ENCODE measurements around the gene SNAP47.

The SNAP47 gene

DNA sequence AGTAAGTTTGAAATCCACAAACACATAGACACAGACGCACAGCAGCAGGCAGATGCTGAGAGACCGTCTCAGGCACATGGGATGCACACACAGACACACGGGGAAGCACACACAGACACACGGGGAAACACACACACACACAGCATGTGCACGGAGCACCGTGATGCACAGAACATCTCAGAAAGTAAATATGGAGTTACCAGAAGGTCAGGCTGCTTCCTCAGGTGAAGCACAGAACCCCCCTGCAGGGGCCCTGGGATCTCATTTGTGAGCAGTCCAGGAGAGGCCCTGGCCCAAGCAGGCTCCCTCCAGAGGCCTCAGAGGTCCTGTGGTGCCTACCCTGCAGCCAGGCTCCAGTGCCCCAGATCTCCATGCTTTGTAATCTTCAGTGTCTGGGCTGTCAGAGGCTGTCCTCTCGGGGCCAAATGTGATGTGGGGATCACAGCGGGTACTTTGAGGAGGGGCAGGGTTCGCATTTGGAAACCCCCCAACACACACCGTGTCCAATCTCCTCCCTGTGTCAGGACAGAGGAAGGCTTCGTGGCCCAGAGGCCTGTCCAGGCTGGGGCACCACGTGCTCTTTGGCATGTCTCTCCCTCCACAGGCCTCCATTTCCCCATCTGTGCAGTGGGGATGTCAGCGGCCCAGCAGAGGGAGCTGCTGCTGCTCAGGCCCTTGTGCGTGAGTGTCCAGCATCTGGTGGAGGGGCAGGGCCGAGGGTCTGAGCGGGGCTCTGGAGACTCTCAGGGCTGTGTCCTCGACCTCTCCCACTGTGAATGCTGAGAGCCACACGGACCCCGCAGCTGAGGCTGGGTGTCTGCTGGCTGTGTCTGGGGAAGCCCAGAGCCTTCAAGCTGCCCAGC is 57.2 kb downstream of the SNAP47 start:
- no CpG with 5 or more reads among the region's 19 CpGs for WGBS (ENCODE audit: extremely low coverage, insufficient coverage, insufficient read length)
- peak overlapping the region; percentile 74 for H2BK12ac ChIP-seq (ENCODE audit: low read length)
- H3K79me2 ChIP-seq (ENCODE audit: control insufficient read depth, insufficient read depth, low read length, poor library complexity): no peaks in the 10 kb centered on the region
- no peak overlapping the region for H3K23ac ChIP-seq (ENCODE audit: low read length)
- H3K27ac ChIP-seq (ENCODE audit: low read depth, low read length): no peak overlapping the region
- no peak overlapping the region for H2BK120ac ChIP-seq (ENCODE audit: insufficient read depth, low read length, poor library complexity)
- H3K4me2 ChIP-seq (ENCODE audit: low read length): no peak overlapping the region
- H2AFZ ChIP-seq (ENCODE audit: insufficient read depth, low read length, poor library complexity): no peak overlapping the region
- H4K12ac ChIP-seq (ENCODE audit: low read depth, low read length): no peak overlapping the region
- H4K8ac ChIP-seq (ENCODE audit: low read depth, low read length): no peak overlapping the region
- H3K79me1 ChIP-seq (ENCODE audit: low read length): peaks cover 15% of the 10 kb centered on the region
- peak overlapping the region; percentile 61 for H4K91ac ChIP-seq (ENCODE audit: low read depth, low read length)
- peaks cover 32 to 39% of the 10 kb centered on the region in 2 experiments for H3K4me1 ChIP-seq (ENCODE audit: control insufficient read depth in 1 of 2, insufficient read depth in 2 of 2, low read length in 2 of 2)
- H3K9ac ChIP-seq (ENCODE audit: low read length): no peak overlapping the region
- no peaks in the 10 kb centered on the region for H3K27me3 ChIP-seq (ENCODE audit: insufficient read depth, low read length)
- H3K4me3 ChIP-seq (ENCODE audit: low read depth, low read length): no peak overlapping the region
- H3K9me3 ChIP-seq (ENCODE audit: insufficient read depth, low read depth, low read length): peaks cover 4% of the 10 kb centered on the region
- H3K18ac ChIP-seq (ENCODE audit: low read length): peak overlapping the region; percentile 24
- no peak overlapping the region for H3K4ac ChIP-seq (ENCODE audit: low read depth, low read length)
- peak in 1 of 2 donors; percentile 14 for DNase-seq
- H2AK5ac ChIP-seq (ENCODE audit: low read length): peak overlapping the region; percentile 64
- no peaks in the 10 kb centered on the region for H3K36me3 ChIP-seq (ENCODE audit: control insufficient read depth in 1 of 2, insufficient read depth in 2 of 2, low read length in 2 of 2)
- no peak overlapping the region for H2BK5ac ChIP-seq (ENCODE audit: low read depth, low read length, poor library complexity)
- H3K14ac ChIP-seq (ENCODE audit: low read length): peak overlapping the region; percentile 35

DNA sequence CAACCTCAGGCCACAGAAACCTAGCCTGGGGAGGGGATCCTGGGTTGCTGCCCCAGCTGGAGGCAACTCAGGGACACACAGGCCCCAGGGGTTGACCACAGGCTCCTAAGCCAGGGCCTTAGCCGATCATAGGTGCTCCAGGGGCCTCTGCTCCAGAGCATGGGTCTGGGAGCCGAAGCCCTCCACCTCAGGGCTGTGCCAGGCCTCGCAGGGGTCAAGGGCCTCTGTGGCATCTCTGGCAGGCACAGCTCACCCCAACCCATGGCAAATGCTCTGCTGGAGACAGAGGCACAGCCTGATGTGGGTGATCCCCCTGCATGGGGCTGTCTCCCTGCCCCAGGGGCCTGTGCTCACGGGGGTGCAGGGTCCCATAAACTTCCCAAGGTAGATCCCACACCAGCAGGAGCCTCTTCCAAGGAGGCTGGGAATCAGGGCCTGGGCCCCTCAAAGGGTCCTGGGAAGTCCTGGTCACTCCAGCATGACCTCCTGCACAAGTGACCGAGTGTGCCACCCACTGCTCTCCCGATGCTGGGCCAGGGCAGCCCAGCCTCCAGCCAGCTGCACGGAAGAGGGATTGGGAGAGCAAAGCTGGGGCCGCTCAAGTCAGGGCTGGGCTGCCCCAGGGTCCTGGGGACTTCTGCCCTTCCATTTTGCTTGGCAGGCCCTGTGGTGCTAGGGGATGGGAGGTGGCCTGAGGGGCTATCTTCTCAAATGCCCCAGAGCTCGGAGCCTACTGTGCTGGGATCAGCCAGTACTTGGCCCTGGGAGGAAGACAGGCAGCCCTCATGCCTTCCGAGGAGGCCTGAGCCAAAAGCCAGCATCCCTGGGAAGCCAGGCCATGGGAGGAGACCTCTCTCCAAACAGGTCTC is 58.1 kb downstream of the SNAP47 start:
- Histone ChIP-seq H3K27ac (ENCODE audit: low read depth, low read length) (no peak overlapping the region), H4K12ac (ENCODE audit: low read depth, low read length) (no peak overlapping the region), H3K79me2 (ENCODE audit: control insufficient read depth, insufficient read depth, low read length, poor library complexity) (no peaks in the 10 kb centered on the region), H2BK5ac (ENCODE audit: low read depth, low read length, poor library complexity) (peak overlapping the region; percentile 11), H2AK5ac (ENCODE audit: low read length) (peak overlapping the region; percentile 64), H3K4me3 (ENCODE audit: low read depth, low read length) (no peak overlapping the region), H3K4me1 (ENCODE audit: control insufficient read depth in 1 of 2, insufficient read depth in 2 of 2, low read length in 2 of 2) (peaks cover 31 to 35% of the 10 kb centered on the region in 2 experiments), H3K36me3 (ENCODE audit: control insufficient read depth in 1 of 2, insufficient read depth in 2 of 2, low read length in 2 of 2) (no peaks in the 10 kb centered on the region), H2BK120ac (ENCODE audit: insufficient read depth, low read length, poor library complexity) (peak overlapping the region; percentile 53), H2BK12ac (ENCODE audit: low read length) (peak overlapping the region; percentile 74), H3K4ac (ENCODE audit: low read depth, low read length) (no peak overlapping the region), H3K27me3 (ENCODE audit: insufficient read depth, low read length) (no peaks in the 10 kb centered on the region), H3K14ac (ENCODE audit: low read length) (peak overlapping the region; percentile 35), H3K23ac (ENCODE audit: low read length) (no peak overlapping the region), H3K79me1 (ENCODE audit: low read length) (peaks cover 12% of the 10 kb centered on the region), H4K91ac (ENCODE audit: low read depth, low read length) (peak overlapping the region; percentile 61), H3K18ac (ENCODE audit: low read length) (peak overlapping the region; percentile 24), H2AFZ (ENCODE audit: insufficient read depth, low read length, poor library complexity) (no peak overlapping the region), H3K4me2 (ENCODE audit: low read length) (no peak overlapping the region), H3K9ac (ENCODE audit: low read length) (no peak overlapping the region), H4K8ac (ENCODE audit: low read depth, low read length) (no peak overlapping the region), H3K9me3 (ENCODE audit: insufficient read depth, low read depth, low read length) (peaks cover 4% of the 10 kb centered on the region)
- no CpG with 5 or more reads among the region's 10 CpGs for WGBS (ENCODE audit: extremely low coverage, insufficient coverage, insufficient read length)
- DNase-seq: no peak

DNA sequence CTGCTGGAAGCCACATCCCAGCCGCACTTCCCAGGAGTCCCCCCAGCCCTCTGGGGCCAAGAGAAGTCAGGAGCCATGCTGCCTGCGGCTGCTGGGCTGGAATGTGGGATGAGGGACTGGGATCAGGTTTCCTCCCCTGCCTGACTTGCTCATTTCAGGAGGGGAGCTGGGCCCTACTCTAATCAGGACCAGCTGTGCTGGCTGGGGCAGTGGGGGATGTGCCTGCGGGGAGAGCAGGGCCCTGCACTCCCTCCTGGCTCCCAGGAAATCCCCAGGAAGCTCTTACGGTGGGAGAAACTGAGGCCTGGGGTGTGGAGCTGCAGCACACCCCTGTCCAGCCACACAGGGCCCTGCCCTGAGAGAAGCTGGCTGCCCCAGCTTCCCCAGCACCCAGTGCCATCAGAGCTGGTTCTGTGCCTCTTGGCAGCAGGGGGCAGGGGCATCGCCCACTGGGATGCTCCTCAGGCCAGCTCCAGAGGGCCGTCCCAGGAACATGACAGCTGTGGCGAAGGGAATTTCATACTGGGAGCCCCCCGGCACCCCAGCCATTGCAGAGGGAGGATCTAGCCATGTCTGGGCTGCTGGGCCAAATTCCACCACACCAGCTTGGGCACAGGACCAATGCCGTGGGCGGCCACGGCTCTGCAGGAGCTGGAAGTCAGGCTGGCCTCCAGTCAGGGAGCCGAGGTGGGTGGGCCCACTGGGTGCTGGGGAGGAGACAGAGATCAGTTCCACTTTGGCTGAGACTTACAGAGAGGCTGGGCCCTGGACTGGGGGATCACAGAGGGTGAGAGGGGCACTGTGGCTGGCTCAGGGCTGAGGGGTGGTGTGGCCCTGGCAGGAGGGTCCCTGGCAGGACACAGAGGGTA is 58.9 kb downstream of the SNAP47 start:
- H2AK5ac ChIP-seq (ENCODE audit: low read length): peak overlapping the region; percentile 55
- no peak overlapping the region for H3K4me3 ChIP-seq (ENCODE audit: low read depth, low read length)
- H2BK5ac ChIP-seq (ENCODE audit: low read depth, low read length, poor library complexity): no peak overlapping the region
- peak overlapping the region; percentile 77 for H2BK12ac ChIP-seq (ENCODE audit: low read length)
- H2BK120ac ChIP-seq (ENCODE audit: insufficient read depth, low read length, poor library complexity): peak overlapping the region; percentile 26
- no peaks in the 10 kb centered on the region for H3K36me3 ChIP-seq (ENCODE audit: control insufficient read depth in 1 of 2, insufficient read depth in 2 of 2, low read length in 2 of 2)
- H4K12ac ChIP-seq (ENCODE audit: low read depth, low read length): no peak overlapping the region
- H3K9ac ChIP-seq (ENCODE audit: low read length): no peak overlapping the region
- no peaks in the 10 kb centered on the region for H3K27me3 ChIP-seq (ENCODE audit: insufficient read depth, low read length)
- no peak overlapping the region for H3K23ac ChIP-seq (ENCODE audit: low read length)
- WGBS (ENCODE audit: extremely low coverage, insufficient coverage, insufficient read length): no CpG with 5 or more reads among the region's 12 CpGs
- peaks cover 4% of the 10 kb centered on the region for H3K9me3 ChIP-seq (ENCODE audit: insufficient read depth, low read depth, low read length)
- H3K4me2 ChIP-seq (ENCODE audit: low read length): no peak overlapping the region
- H3K4ac ChIP-seq (ENCODE audit: low read depth, low read length): no peak overlapping the region
- H3K18ac ChIP-seq (ENCODE audit: low read length): peak overlapping the region; percentile 21
- H3K27ac ChIP-seq (ENCODE audit: low read depth, low read length): no peak overlapping the region
- H3K79me1 ChIP-seq (ENCODE audit: low read length): peaks cover 12% of the 10 kb centered on the region
- H3K14ac ChIP-seq (ENCODE audit: low read length): peak overlapping the region; percentile 52
- no peak overlapping the region for H4K8ac ChIP-seq (ENCODE audit: low read depth, low read length)
- H3K4me1 ChIP-seq (ENCODE audit: control insufficient read depth in 1 of 2, insufficient read depth in 2 of 2, low read length in 2 of 2): peaks cover 28% of the 10 kb centered on the region in 2 experiments
- peak overlapping the region; percentile 7 for H4K91ac ChIP-seq (ENCODE audit: low read depth, low read length)
- no peak overlapping the region for H2AFZ ChIP-seq (ENCODE audit: insufficient read depth, low read length, poor library complexity)
- no peak for DNase-seq
- no peaks in the 10 kb centered on the region for H3K79me2 ChIP-seq (ENCODE audit: control insufficient read depth, insufficient read depth, low read length, poor library complexity)

DNA sequence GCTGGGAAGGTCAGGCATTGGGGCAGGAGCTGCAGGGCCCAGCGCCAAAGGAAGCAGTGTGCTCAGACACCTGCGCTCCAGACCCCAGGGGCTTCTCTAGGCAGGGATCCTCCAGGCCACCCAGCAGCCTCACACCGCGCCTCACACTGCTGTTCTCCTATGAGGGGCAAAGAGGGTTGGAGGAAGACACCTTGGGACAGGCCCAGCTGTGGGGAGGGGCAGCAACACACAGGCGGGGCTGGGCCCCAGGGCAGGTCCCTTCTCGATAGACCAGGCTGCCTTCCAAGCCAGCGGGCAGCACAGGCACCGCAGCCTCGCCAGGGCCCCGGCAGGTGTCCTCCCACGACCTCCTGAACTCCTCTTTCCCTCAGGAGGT is 59.6 kb downstream of the SNAP47 start:
- Histone ChIP-seq H4K12ac (ENCODE audit: low read depth, low read length) (no peak overlapping the region), H2AFZ (ENCODE audit: insufficient read depth, low read length, poor library complexity) (no peak overlapping the region), H2AK5ac (ENCODE audit: low read length) (peak overlapping the region; percentile 55), H3K27me3 (ENCODE audit: insufficient read depth, low read length) (no peaks in the 10 kb centered on the region), H3K79me2 (ENCODE audit: control insufficient read depth, insufficient read depth, low read length, poor library complexity) (no peaks in the 10 kb centered on the region), H3K4me1 (ENCODE audit: control insufficient read depth in 1 of 2, insufficient read depth in 2 of 2, low read length in 2 of 2) (peaks cover 22% of the 10 kb centered on the region in 2 experiments), H2BK120ac (ENCODE audit: insufficient read depth, low read length, poor library complexity) (peak overlapping the region; percentile 26), H2BK5ac (ENCODE audit: low read depth, low read length, poor library complexity) (no peak overlapping the region), H3K18ac (ENCODE audit: low read length) (peak overlapping the region; percentile 21), H3K23ac (ENCODE audit: low read length) (no peak overlapping the region), H3K4ac (ENCODE audit: low read depth, low read length) (no peak overlapping the region), H3K9me3 (ENCODE audit: insufficient read depth, low read depth, low read length) (peaks cover 1% of the 10 kb centered on the region), H3K14ac (ENCODE audit: low read length) (peak overlapping the region; percentile 52), H3K27ac (ENCODE audit: low read depth, low read length) (no peak overlapping the region), H2BK12ac (ENCODE audit: low read length) (peak overlapping the region; percentile 77), H4K8ac (ENCODE audit: low read depth, low read length) (no peak overlapping the region), H3K4me2 (ENCODE audit: low read length) (no peak overlapping the region), H3K36me3 (ENCODE audit: control insufficient read depth in 1 of 2, insufficient read depth in 2 of 2, low read length in 2 of 2) (no peaks in the 10 kb centered on the region), H4K91ac (ENCODE audit: low read depth, low read length) (peak overlapping the region; percentile 7), H3K79me1 (ENCODE audit: low read length) (peaks cover 12% of the 10 kb centered on the region), H3K4me3 (ENCODE audit: low read depth, low read length) (no peak overlapping the region), H3K9ac (ENCODE audit: low read length) (no peak overlapping the region)
- no CpG with 5 or more reads among the region's 11 CpGs for WGBS (ENCODE audit: extremely low coverage, insufficient coverage, insufficient read length)
- DNase-seq: no peak
